ENCODE data around the gene AHSG. TPM values are rescaled to one million over a fixed set of nuclear protein-coding genes. Genes with fewer than 3 reads are reported as not detected.

Gene AHSG
- total and polyA plus RNA-seq, 9 donors: 0.25 to 1.7 TPM; not detected in 7

DNA sequence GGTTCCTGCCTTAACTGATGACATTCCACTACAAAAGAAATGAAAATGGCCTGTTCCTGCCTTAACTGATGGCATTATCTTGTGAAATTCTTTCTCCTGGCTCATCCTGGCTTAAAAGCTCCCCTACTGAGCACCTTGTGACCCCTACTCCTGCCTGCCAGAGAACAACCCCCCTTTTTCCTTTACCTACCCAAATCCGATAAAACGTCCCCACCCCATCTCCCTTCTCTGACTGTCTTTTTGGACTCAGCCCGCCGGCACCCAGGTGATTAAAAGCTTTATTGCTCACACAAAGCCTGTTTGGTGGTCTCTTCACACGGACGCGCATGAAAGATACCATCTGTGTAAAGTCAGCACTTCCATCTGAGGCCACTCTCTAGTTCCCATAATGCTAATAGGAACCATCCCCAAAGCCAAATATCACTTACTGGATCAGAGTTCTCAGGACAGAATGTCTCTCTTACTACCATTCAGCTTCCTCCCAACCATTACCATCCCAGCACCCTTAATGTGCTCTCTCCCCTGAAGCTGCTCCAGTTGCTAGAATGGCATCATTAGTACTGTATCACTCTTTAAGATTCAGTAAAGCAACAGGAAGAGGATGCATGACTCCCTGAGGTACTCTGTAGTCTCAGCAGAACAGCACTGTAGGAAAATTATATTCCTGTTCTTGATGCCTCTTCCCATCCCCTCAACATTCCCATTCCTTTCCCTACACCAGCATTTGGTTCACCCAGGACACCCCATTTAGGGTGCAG is 50.7 kb downstream of the AHSG start:
- no peaks in the 10 kb centered on the region for H3K4me1 ChIP-seq (ENCODE audit: insufficient read depth)
- intact Hi-C loops (cut with DNase I): no loop called here
- no peaks in the 10 kb centered on the region for H3K9me3 ChIP-seq
- no peaks in the 10 kb centered on the region for H3K27me3 ChIP-seq
- no peak overlapping the region for H3K4me3 ChIP-seq
- 14 to 19% (median 18%) methylated on average over 7 of the region's 7 CpGs for WGBS, 3 donors
- TF ChIP-seq, protein P1, sequence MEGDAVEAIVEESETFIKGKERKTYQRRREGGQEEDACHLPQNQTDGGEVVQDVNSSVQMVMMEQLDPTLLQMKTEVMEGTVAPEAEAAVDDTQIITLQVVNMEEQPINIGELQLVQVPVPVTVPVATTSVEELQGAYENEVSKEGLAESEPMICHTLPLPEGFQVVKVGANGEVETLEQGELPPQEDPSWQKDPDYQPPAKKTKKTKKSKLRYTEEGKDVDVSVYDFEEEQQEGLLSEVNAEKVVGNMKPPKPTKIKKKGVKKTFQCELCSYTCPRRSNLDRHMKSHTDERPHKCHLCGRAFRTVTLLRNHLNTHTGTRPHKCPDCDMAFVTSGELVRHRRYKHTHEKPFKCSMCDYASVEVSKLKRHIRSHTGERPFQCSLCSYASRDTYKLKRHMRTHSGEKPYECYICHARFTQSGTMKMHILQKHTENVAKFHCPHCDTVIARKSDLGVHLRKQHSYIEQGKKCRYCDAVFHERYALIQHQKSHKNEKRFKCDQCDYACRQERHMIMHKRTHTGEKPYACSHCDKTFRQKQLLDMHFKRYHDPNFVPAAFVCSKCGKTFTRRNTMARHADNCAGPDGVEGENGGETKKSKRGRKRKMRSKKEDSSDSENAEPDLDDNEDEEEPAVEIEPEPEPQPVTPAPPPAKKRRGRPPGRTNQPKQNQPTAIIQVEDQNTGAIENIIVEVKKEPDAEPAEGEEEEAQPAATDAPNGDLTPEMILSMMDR (IDR thresholded peaks at IDR 0.05): no peak
- no peak for TF ChIP-seq POLR2A (IDR thresholded peaks at IDR 0.05)
- no peak for TF ChIP-seq EP300 (IDR thresholded peaks at IDR 0.05)
- no peak overlapping the region for H3K27ac ChIP-seq
- no peak for DNase-seq
- no peaks in the 10 kb centered on the region for H3K36me3 ChIP-seq

DNA sequence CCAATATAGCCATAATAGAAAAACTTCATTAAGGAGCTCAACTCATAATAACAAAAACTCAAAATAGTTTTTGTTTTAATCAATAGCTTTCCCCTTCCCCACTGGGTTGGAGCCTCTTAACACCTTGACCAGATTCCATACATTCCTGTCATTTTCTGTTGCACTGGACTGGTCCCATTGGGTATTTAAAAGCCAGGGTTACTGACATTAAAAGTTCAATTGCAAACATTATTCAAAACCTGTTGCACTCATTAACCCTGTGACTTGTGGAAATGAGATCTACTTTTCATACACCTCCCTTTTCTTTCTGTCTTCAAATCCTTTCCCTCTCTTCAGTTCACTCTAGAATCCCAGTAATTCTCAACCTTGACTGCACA is 51.2 kb downstream of the AHSG start:
- no peak for TF ChIP-seq EP300 (IDR thresholded peaks at IDR 0.05)
- no peak for DNase-seq
- no peak overlapping the region for H3K4me3 ChIP-seq
- no peaks in the 10 kb centered on the region for H3K27me3 ChIP-seq
- no peaks in the 10 kb centered on the region for H3K4me1 ChIP-seq (ENCODE audit: insufficient read depth)
- intact Hi-C loops (cut with DNase I): no loop called here
- no peaks in the 10 kb centered on the region for H3K9me3 ChIP-seq
- H3K36me3 ChIP-seq: no peaks in the 10 kb centered on the region
- no peak overlapping the region for H3K27ac ChIP-seq

DNA sequence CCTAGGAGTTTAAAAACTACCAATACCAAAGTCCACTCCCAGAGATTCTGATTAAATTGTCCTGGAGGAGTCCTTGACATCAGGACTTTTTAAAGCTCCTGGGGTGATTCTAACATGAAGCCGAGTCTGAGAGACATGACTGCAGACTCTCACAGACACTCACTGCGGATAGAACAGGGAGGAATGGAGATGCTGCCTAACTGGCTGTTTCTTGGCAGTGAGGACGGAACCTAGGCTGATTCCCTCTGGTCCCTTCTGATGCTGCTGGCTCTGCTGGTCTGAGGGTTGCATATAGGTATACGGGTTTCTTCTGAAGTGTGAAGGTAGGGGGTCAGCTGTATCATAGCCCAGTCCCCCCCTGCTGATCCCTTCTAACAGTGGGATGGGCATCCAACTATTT is 51.6 kb downstream of the AHSG start:
- Histone ChIP-seq H3K27me3 (no peaks in the 10 kb centered on the region), H3K36me3 (no peaks in the 10 kb centered on the region), H3K4me1 (ENCODE audit: insufficient read depth) (no peaks in the 10 kb centered on the region), H3K4me3 (no peak overlapping the region), H3K27ac (no peak overlapping the region), H3K9me3 (no peaks in the 10 kb centered on the region)
- WGBS, 3 donors: 35 to 43% (median 37%) methylated on average over 4 of the region's 4 CpGs
- no peak for DNase-seq
- TF ChIP-seq, protein P1 (IDR thresholded peaks at IDR 0.05): no peak
- TF ChIP-seq POLR2A (IDR thresholded peaks at IDR 0.05) (no peak), EP300 (IDR thresholded peaks at IDR 0.05) (no peak)
- intact Hi-C loops (cut with DNase I): no loop called here

DNA sequence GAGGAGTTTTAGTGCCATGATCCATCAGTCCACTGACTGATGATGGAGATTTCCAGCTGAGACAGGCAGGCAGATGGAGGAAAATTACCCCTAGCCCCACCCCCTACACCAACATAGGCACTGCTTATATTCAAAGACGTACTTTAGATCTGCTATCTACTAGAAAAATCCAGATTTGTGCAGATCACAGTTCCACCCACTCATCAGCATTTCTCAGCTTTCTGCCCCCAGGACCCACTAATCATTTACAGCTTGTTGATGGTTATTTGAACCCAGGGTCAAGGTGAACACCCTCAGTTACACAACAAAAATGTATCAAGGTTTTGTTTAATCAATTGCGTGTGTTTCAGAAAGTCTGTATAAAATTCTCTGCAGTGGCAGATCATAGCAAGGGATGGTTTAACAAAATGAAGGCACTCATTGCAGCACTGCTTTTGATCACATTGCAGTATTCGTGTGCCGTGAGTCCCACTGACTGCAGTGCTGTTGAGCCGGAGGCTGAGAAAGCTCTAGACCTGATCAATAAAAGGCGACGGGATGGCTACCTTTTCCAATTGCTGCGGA is 52.8 kb downstream of the AHSG start, which contains the start of gene HRG:
HRG (plus strand) TSS at position 390 of the 564 bp plus-strand sequence; CDS start at position 408, 18 bp downstream.
- Histone ChIP-seq H3K27ac (no peak within 1 kb of the TSS), H3K4me1 (ENCODE audit: insufficient read depth) (no peaks in the 10 kb centered on the region), H3K4me3 (no peak within 1 kb of the TSS), H3K36me3 (no peaks in the 10 kb centered on the region), H3K27me3 (no peaks in the 10 kb centered on the region), H3K9me3 (no peaks in the 10 kb centered on the region)
- no peak for DNase-seq
- intact Hi-C loops (cut with DNase I): no loop called here
- no peak for TF ChIP-seq POLR2A (IDR thresholded peaks at IDR 0.05)
- TF ChIP-seq, protein P1 (IDR thresholded peaks at IDR 0.05): no peak
- TF ChIP-seq EP300 (IDR thresholded peaks at IDR 0.05): no peak
- 63 to 72% (median 70%) methylated on average over 8 of the region's 8 CpGs for WGBS, 3 donors

DNA sequence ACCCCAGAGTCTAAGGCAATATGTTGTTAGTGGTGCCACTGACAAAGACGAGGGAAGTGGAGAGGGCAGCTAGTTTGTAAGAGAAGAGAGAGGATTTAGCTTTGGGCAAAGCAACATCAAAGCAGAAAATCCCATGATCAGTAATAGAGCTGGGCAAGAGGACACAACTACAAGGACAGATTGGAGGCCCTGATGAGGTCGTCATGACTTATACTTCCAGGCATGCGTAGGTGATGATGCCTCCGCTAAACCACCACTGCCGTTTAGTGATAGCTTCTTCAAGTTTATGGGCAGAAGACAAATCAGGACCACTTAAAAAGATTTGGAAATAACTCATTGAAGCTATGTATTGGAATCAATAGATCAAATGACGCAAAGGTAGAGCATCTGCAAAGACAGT is 55.6 kb downstream of the AHSG start:
- TF ChIP-seq EP300 (IDR thresholded peaks at IDR 0.05) (no peak), POLR2A (IDR thresholded peaks at IDR 0.05) (no peak)
- TF ChIP-seq, protein P1 (IDR thresholded peaks at IDR 0.05): no peak
- H3K27me3 ChIP-seq: no peaks in the 10 kb centered on the region
- H3K9me3 ChIP-seq: no peaks in the 10 kb centered on the region
- no peaks in the 10 kb centered on the region for H3K4me1 ChIP-seq (ENCODE audit: insufficient read depth)
- intact Hi-C loops (cut with DNase I): no loop called here
- DNase-seq: no peak
- H3K27ac ChIP-seq: no peak overlapping the region
- 64 to 73% (median 64%) methylated on average over 6 of the region's 6 CpGs for WGBS, 3 donors
- no peak overlapping the region for H3K4me3 ChIP-seq
- no peaks in the 10 kb centered on the region for H3K36me3 ChIP-seq
